AG04449 (cell line): ENCODE results near the gene PTPRG.

Experiments
- CTCF ChIA-PET: fragments of 350-600 bp; formaldehyde crosslinking; extraction: SDS; loops from one replicate; lab custom pipeline; 2021; ENCODE audit warnings: antibody characterized with exemption; lab: Yijun Ruan, JAX
- POLR2A ChIA-PET: fragments of 400-600, 350-600 bp; formaldehyde crosslinking; extraction: SDS; loops from one replicate; lab custom pipeline; 2020; ENCODE audit warnings: antibody characterized with exemption, inconsistent platforms; lab: Yijun Ruan, JAX
- DNase-seq: peaks from one replicate; pipeline ENCODE4 v3.0.0-alpha.2; 2010; ENCODE audit warnings: low read depth, low spot score
- H3K4me3 ChIP-seq: 2 replicates; pipeline ENCODE4 v1.5.1; 2011; ENCODE audit warnings: low read depth, mild to moderate bottlenecking, control low read depth, low read length
- TF ChIP-seq, protein P1 (sequence below): IDR thresholded peaks from one replicate; pipeline ENCODE4 v1.5.1; 2011; ENCODE audit warnings: mild to moderate bottlenecking, moderate library complexity, low read length, control low read depth, inconsistent platforms; ENCODE audit not compliant: insufficient read depth; ENCODE audit errors: missing control alignments

PTPRG gene

DNA sequence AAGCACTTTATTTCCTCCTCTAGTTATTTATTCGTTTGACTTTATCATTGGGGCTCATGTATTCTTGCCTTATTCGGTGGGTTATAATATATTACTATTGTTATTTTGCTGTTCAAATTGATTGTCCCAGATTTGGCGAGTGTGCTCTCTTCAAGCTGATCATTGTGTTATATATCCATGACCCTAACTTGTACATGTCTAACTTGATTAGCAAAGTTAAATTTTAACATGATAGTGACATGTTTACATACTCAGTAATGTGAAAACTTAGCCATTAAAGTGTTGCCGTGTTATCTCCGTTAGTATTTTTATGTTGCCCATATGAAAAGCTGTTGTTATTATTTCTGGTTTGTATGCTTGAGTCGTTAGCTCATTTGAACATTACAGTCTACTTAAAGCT lies 327.9 kb downstream of the PTPRG start:
- TF ChIP-seq, protein P1, sequence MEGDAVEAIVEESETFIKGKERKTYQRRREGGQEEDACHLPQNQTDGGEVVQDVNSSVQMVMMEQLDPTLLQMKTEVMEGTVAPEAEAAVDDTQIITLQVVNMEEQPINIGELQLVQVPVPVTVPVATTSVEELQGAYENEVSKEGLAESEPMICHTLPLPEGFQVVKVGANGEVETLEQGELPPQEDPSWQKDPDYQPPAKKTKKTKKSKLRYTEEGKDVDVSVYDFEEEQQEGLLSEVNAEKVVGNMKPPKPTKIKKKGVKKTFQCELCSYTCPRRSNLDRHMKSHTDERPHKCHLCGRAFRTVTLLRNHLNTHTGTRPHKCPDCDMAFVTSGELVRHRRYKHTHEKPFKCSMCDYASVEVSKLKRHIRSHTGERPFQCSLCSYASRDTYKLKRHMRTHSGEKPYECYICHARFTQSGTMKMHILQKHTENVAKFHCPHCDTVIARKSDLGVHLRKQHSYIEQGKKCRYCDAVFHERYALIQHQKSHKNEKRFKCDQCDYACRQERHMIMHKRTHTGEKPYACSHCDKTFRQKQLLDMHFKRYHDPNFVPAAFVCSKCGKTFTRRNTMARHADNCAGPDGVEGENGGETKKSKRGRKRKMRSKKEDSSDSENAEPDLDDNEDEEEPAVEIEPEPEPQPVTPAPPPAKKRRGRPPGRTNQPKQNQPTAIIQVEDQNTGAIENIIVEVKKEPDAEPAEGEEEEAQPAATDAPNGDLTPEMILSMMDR: no peak
- no peak for DNase-seq
- POLR2A ChIA-PET: no interaction called here
- H3K4me3 ChIP-seq: no peak overlapping the region
- CTCF ChIA-PET: no interaction called here

- TF ChIP-seq, protein P1: no peak
- DNase-seq: no peak
- ChIA-PET POLR2A (no interaction called here), CTCF (no interaction called here)
- H3K4me3 ChIP-seq: no peak overlapping the region
Measured at GRCh38 chr3:61890167-61890566, 328.8 kb downstream of the PTPRG start.

DNA sequence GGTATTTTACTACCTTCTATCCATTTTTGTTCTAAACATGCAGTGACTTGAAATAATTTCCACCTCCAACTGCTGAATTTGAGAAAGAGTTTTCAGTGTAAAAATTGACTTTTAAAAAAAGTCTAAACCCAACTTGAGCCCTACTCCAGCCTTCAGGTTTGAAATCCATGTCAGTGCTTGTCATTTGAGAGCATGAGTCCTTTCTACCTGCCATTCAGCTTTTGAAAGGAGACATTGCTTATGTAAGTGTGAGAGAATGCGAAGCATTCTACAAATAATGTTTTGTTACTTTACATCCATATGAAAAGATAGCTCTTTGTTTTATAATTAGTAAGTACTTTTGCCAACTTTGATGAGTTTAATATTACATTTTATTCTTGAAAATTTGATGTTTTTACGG lies 329.2 kb downstream of the PTPRG start:
- ChIA-PET CTCF (no interaction called here), POLR2A (no interaction called here)
- DNase-seq: no peak
- TF ChIP-seq, protein P1: no peak
- no peak overlapping the region for H3K4me3 ChIP-seq

DNA sequence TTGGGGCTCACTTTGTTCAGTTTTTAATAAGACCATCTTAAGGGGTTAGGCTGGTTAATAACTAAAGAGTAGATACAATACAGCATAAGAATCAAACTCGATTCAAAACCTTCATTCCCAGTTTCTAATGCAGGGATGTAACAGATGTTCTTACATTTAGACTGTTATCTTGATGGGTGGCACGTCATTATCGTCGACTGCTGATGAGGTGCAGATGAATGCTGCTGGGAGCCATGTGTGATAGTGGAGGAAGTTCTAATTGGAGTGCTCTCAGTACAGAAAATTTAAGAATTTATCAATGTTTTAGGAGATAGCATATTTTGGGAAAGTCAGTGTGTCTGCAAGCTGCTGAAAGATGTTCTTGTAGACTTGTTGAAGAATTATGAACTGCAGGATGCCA lies 331.5 kb downstream of the PTPRG start:
- TF ChIP-seq, protein P1: no peak
- POLR2A ChIA-PET: no interaction called here
- CTCF ChIA-PET: interaction anchor here (1.2 kb wide), 1 partner anchor 20 kb away, joined by 3 read pairs; no protein-coding TSS in a partner anchor
- H3K4me3 ChIP-seq: no peak overlapping the region
- DNase-seq: no peak

- no peak for DNase-seq
- TF ChIP-seq, protein P1: no peak
- ChIA-PET CTCF (interaction anchor here (1.6 to 2.3 kb wide), 2 partner anchors 42 to 294 kb away, joined by 3 to 6 read pairs; no protein-coding TSS in a partner anchor), POLR2A (interaction anchor here (1.3 kb wide), 1 partner anchor 294 kb away, joined by 3 read pairs; no protein-coding TSS in a partner anchor)
- no peak overlapping the region for H3K4me3 ChIP-seq
Measured at GRCh38 chr3:61893840-61894566, 332.6 kb downstream of the PTPRG start.
